Tibial nerve (tissue), 3 donors: Measurements from ENCODE around the gene YAE1.

Experiments
- CTCF ChIP-seq, 5 experiments: fragments of 200-600 bp in 3 of 5; fragments of 450-650 bp in 2 of 5; sonication (generic) in 3 of 5; IDR thresholded peaks; one replicate each; pipeline ENCODE4 v1.5.1; 2016 to 2019; ENCODE audit warnings: antibody characterized with exemption in 5 of 5, mild to moderate bottlenecking in 3 of 5, moderate library complexity in 2 of 5
- POLR2A ChIP-seq, 2 donors: fragments of 450-650 bp; IDR thresholded peaks; one replicate each; pipeline ENCODE4 v1.6.1; 2017; ENCODE audit warnings: antibody characterized with exemption in 2 of 2, mild to moderate bottlenecking in 2 of 2, moderate library complexity in 2 of 2

- no peak for TF ChIP-seq CTCF (IDR thresholded peaks at IDR 0.05)
- TF ChIP-seq POLR2A (IDR thresholded peaks at IDR 0.05), result no peak
Observed at GRCh38 chr7:39606352-39606751, 40.1 kb downstream of the YAE1 start.
